ENCODE measurements around the gene MAGEA6.
"Not testable (repeated sequence)": the region's sequence is repeated elsewhere in the genome, so short reads cannot be mapped to it uniquely, and the experiment has no call there.

Gene MAGEA6

DNA sequence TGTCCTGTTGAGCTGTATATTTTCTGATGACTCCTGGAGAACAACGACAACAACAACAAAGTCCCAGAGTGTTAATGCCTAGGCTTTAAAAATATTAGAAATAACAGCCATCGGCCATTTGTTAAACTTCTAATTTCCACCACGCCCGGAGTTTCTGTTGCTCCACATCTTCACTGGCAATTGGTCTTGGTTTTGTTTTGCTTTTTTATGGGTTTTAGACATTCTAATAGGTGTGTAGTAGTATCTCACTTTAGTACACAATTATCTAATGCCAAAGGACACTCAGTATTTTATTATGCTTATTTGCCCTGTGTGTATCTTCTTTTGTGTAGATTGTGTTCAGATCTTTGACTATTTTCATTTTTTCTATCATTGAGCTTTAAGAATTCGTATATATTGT, 30.9 kb downstream of the MAGEA6 start:
- TF ChIP-seq, protein P1, sequence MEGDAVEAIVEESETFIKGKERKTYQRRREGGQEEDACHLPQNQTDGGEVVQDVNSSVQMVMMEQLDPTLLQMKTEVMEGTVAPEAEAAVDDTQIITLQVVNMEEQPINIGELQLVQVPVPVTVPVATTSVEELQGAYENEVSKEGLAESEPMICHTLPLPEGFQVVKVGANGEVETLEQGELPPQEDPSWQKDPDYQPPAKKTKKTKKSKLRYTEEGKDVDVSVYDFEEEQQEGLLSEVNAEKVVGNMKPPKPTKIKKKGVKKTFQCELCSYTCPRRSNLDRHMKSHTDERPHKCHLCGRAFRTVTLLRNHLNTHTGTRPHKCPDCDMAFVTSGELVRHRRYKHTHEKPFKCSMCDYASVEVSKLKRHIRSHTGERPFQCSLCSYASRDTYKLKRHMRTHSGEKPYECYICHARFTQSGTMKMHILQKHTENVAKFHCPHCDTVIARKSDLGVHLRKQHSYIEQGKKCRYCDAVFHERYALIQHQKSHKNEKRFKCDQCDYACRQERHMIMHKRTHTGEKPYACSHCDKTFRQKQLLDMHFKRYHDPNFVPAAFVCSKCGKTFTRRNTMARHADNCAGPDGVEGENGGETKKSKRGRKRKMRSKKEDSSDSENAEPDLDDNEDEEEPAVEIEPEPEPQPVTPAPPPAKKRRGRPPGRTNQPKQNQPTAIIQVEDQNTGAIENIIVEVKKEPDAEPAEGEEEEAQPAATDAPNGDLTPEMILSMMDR (IDR thresholded peaks at IDR 0.05; ENCODE audit: low read depth, low read length): no peak
- H3K4me3 ChIP-seq (ENCODE audit: low read depth, low read length): no peak overlapping the region
- no peak overlapping the region for H3K27ac ChIP-seq
- no peak for DNase-seq
- H3K9me3 ChIP-seq (ENCODE audit: severe bottlenecking): no peaks in the 10 kb centered on the region
- H3K27me3 ChIP-seq (ENCODE audit: insufficient read depth, low read depth, severe bottlenecking): peaks cover 72% of the 10 kb centered on the region
- H3K36me3 ChIP-seq: no peaks in the 10 kb centered on the region

- not testable (repeated sequence) for H3K9me3 ChIP-seq (ENCODE audit: severe bottlenecking); H3K4me3 ChIP-seq (ENCODE audit: low read depth, low read length); H3K36me3 ChIP-seq; DNase-seq; H3K27ac ChIP-seq
- H3K27me3 ChIP-seq (ENCODE audit: insufficient read depth, low read depth, severe bottlenecking): peaks cover 71% of the 10 kb centered on the region
Measured at GRCh38 chrX:152736528-152736927, 33.0 kb downstream of the MAGEA6 start.

DNA sequence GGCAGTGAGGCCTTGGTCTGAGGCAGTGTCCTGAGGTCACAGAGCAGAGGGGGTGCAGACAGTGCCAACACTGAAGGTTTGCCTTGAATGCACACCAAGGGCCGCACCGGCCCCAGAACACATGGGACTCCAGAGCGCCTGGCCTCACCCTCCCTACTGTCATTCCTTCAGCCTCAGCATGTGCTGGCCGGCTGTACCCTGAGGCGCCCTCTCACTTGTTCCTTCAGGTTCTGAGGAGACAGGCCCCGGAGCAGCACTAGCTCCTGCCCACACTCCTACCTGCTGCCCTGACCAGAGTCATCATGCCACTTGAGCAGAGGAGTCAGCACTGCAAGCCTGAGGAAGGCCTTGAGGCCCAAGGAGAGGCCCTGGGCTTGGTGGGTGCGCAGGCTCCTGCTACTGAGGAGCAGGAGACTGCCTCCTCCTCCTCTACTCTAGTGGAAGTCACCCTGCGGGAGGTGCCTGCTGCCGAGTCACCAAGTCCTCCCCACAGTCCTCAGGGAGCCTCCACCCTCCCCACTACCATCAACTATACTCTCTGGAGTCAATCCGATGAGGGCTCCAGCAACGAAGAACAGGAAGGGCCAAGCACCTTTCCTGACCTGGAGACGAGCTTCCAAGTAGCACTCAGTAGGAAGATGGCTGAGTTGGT, 33.5 kb downstream of the MAGEA6 start:
- Histone ChIP-seq H3K27ac (no peak overlapping the region), H3K9me3 (ENCODE audit: severe bottlenecking) (no peaks in the 10 kb centered on the region), H3K27me3 (ENCODE audit: insufficient read depth, low read depth, severe bottlenecking) (peaks cover 77% of the 10 kb centered on the region), H3K36me3 (no peaks in the 10 kb centered on the region), H3K4me3 (ENCODE audit: low read depth, low read length) (no peak overlapping the region)
- DNase-seq: no peak
- TF ChIP-seq, protein P1 (IDR thresholded peaks at IDR 0.05; ENCODE audit: low read depth, low read length): no peak

GRCh38 chrX:152735101-152735500, 34.4 kb downstream of the MAGEA6 start:
- Histone ChIP-seq H3K9me3 (ENCODE audit: severe bottlenecking) (no peaks in the 10 kb centered on the region), H3K27me3 (ENCODE audit: insufficient read depth, low read depth, severe bottlenecking) (peaks cover 81% of the 10 kb centered on the region), H3K4me3 (ENCODE audit: low read depth, low read length) (no peak overlapping the region), H3K36me3 (no peaks in the 10 kb centered on the region), H3K27ac (no peak overlapping the region)
- no peak for DNase-seq
- TF ChIP-seq, protein P1 (IDR thresholded peaks at IDR 0.05; ENCODE audit: low read depth, low read length): no peak

DNA sequence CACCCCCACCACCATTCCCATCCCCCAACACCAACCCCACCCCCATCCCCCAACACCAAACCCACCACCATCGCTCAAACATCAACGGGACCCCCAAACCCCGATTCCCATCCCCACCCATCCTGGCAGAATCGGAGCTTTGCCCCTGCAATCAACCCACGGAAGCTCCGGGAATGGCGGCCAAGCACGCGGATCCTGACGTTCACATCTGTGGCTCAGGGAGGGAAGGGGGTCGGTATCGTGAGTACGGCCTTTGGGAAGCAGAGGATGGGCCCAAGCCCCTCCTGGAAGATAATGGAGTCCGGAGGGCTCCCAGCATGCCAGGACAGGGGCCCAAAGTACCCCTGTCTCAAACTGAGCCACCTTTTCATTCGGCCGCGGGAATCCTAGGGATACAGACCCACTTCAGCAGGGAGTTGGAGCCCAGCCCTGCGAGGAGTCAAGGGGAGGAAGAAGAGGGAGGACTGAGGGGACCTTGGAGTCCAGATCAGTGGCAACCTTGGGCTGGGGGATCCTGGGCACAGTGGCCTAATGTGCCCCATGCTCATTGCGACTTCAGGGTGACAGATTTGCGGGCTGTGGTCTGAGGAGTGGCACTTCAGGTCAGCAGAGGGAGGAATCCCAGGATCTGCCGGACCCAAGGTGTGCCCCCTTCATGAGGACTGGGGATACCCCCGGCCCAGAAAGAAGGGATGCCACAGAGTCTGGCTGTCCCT, 35.2 kb downstream of the MAGEA6 start:
- not testable (repeated sequence) for H3K36me3 ChIP-seq; H3K4me3 ChIP-seq (ENCODE audit: low read depth, low read length); DNase-seq; H3K9me3 ChIP-seq (ENCODE audit: severe bottlenecking); H3K27ac ChIP-seq
- H3K27me3 ChIP-seq (ENCODE audit: insufficient read depth, low read depth, severe bottlenecking): peaks cover 84% of the 10 kb centered on the region

DNA sequence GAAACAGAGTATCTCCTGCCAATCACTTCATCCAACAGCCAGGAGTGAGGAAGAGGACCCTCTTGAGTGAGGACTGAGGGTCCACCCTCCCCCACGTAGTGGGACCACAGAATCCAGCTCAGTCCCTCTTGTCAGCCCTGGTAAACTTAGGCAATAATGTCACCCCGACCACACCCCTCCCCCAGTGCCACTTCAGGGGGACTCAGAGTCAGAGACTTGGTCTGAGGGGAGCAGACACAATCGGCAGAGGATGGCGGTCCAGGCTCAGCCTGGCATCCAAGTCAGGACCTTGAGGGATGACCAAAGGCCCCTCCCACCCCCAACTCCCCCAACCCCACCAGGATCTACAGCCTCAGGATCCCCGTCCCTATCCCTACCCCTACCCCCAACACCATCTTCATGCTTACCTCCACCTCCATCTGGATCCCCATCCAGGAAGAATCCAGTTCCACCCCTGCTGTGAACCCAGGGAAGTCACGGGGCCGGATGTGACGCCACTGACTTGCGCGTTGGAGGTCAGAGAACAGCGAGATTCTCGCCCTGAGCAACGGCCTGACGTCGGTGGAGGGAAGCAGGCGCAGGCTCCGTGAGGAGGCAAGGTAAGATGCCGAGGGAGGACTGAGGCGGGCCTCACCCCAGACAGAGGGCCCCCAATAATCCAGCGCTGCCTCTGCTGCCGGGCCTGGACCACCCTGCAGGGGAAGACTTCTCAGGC, 36.1 kb downstream of the MAGEA6 start, which contains the start of the genes CSAG1 and MAGEA12:
Gene CSAG1, minus strand, starts transcription at position 461 of the 715 bp plus-strand sequence. CDS start 1,261 bp downstream, outside the sequence.
Gene MAGEA12, plus strand, starts transcription at position 497 of the 715 bp plus-strand sequence. CDS start 2,405 bp downstream, outside the sequence.
- Histone ChIP-seq H3K27me3 (ENCODE audit: insufficient read depth, low read depth, severe bottlenecking) (peaks cover 80% of the 10 kb centered on the region), H3K27ac (no peak within 1 kb of the TSS), H3K4me3 (ENCODE audit: low read depth, low read length) (peak within 1 kb of the TSS; percentile 21; the same call in 1 of the 2 replicates), H3K36me3 (no peaks in the 10 kb centered on the region), H3K9me3 (ENCODE audit: severe bottlenecking) (no peaks in the 10 kb centered on the region)
- no peak for DNase-seq
- TF ChIP-seq, protein P1 (IDR thresholded peaks at IDR 0.05; ENCODE audit: low read depth, low read length): no peak

Data from WERI-Rb-1 (cell line).